HG02678 (cell line): ENCODE results near the gene ZBP1.
A peak's percentile ranks its signal among the peaks of the same experiment; 100 is the strongest.

Source experiments
- ATAC-seq: cut with Tn5 transposase; IDR thresholded peaks from one replicate; pipeline ENCODE4 v1.9.1; 2021; ENCODE audit warnings: mild to moderate bottlenecking, moderate library complexity; ENCODE audit not compliant: unreplicated experiment

ZBP1 gene

GRCh38 chr20:57601737-57602136 lies 18.5 kb downstream of the ZBP1 start:
- no peak for ATAC-seq

GRCh38 chr20:57601211-57601570 lies 19.0 kb downstream of the ZBP1 start:
- no peak for ATAC-seq

GRCh38 chr20:57600320-57601210 lies 19.7 kb downstream of the ZBP1 start:
- ATAC-seq, result peak; percentile 43

GRCh38 chr20:57598491-57598890 lies 21.7 kb downstream of the ZBP1 start:
- no peak for ATAC-seq

- no peak for ATAC-seq
Observed at GRCh38 chr20:57598060-57598459, 22.2 kb downstream of the ZBP1 start.

GRCh38 chr20:57596998-57597939 lies 23.0 kb downstream of the ZBP1 start:
- ATAC-seq, result peak; percentile 58

GRCh38 chr20:57596358-57596757 lies 23.9 kb downstream of the ZBP1 start:
- ATAC-seq, result no peak

- ATAC-seq, result no peak
Observed at GRCh38 chr20:57595041-57596030, 24.9 kb downstream of the ZBP1 start.

- no peak for ATAC-seq
Observed at GRCh38 chr20:57594092-57594951, 25.9 kb downstream of the ZBP1 start.

- no peak for ATAC-seq
Observed at GRCh38 chr20:57593134-57593886, 26.9 kb downstream of the ZBP1 start.

GRCh38 chr20:57592263-57593092 lies 27.7 kb downstream of the ZBP1 start:
- no peak for ATAC-seq

GRCh38 chr20:57591289-57592229 lies 28.7 kb downstream of the ZBP1 start:
- no peak for ATAC-seq

GRCh38 chr20:57590485-57591288 lies 29.5 kb downstream of the ZBP1 start:
- no peak for ATAC-seq

GRCh38 chr20:57589728-57590484 lies 30.3 kb downstream of the ZBP1 start:
- no peak for ATAC-seq

- ATAC-seq, result no peak
Observed at GRCh38 chr20:57589123-57589727, 31.0 kb downstream of the ZBP1 start.
